A549 (cell line): ENCODE results near the gene OR52W1.

ENCODE experiments used
- CBX8 ChIP-seq: fragments of 200-600 bp; sonication (generic); IDR thresholded peaks from 2 replicates; pipeline ENCODE4 v1.6.1; 2016
- CTCF ChIP-seq: fragments of >200 bp; sonication (Bioruptor Twin); formaldehyde crosslinking; IDR thresholded peaks from 3 replicates; pipeline ENCODE4 v1.5.1; 2016
- EP300 ChIP-seq, 2 experiments: fragments of >200 bp; sonication (Bioruptor Twin); formaldehyde crosslinking; IDR thresholded peaks; 2 replicates in 1 of 2; 3 replicates in 1 of 2; pipeline ENCODE4 v1.6.1; 2016 to 2017
- HMGXB4 ChIP-seq: fragments of 250-450 bp; sonication (Bioruptor Pico); IDR thresholded peaks from 2 replicates; pipeline ENCODE4 v1.5.0; 2021; ENCODE audit warnings: mild to moderate bottlenecking, moderate library complexity, borderline replicate concordance
- HOXA7 ChIP-seq: fragments of 250-450 bp; sonication (Bioruptor Pico); IDR thresholded peaks from 2 replicates; pipeline ENCODE4 v1.5.0; 2020; ENCODE audit warnings: mild to moderate bottlenecking, moderate library complexity
- POLR2A ChIP-seq: IDR thresholded peaks from 2 replicates; pipeline ENCODE4 v1.6.1; 2012; ENCODE audit warnings: mild to moderate bottlenecking, low read length
- RCOR1 ChIP-seq: fragments of 150-350 bp; IDR thresholded peaks from 2 replicates; pipeline ENCODE4 v1.6.1; 2014; ENCODE audit warnings: antibody characterized with exemption, low read length, low read depth
- ZFP36 ChIP-seq: fragments of 450-650 bp; IDR thresholded peaks from 2 replicates; pipeline ENCODE4 v1.6.1; 2014; ENCODE audit warnings: borderline replicate concordance; ENCODE audit not compliant: partially characterized antibody
- TF ChIP-seq, protein P1 (sequence below): IDR thresholded peaks from 2 replicates; pipeline ENCODE4 v1.6.1; 2012

- TF ChIP-seq CTCF = no peak
- no peak for TF ChIP-seq ZFP36
- TF ChIP-seq HOXA7 (CRISPR knock-in tag) = no peak
- no peak for TF ChIP-seq CBX8
- no peak for TF ChIP-seq RCOR1
- TF ChIP-seq POLR2A = no peak
- TF ChIP-seq HMGXB4 = no peak
- TF ChIP-seq, protein P1, sequence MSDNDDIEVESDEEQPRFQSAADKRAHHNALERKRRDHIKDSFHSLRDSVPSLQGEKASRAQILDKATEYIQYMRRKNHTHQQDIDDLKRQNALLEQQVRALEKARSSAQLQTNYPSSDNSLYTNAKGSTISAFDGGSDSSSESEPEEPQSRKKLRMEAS = no peak
- no peak for TF ChIP-seq EP300 (IDR thresholded peaks at IDR 0.05)
These were observed 46.9 kb upstream of the OR52W1 start for GRCh38 chr11:6152126-6152525.
